ENCODE data around the gene TMUB2. TPM values are rescaled to one million over a fixed set of nuclear protein-coding genes. Genes with fewer than 3 reads are reported as not detected.

The TMUB2 gene
- total and polyA plus RNA-seq, 2 of the 13 experiments (the other 11 are each of a cell fraction or from before 2014, with no cell fraction given): 26.9 to 50.8 TPM

DNA sequence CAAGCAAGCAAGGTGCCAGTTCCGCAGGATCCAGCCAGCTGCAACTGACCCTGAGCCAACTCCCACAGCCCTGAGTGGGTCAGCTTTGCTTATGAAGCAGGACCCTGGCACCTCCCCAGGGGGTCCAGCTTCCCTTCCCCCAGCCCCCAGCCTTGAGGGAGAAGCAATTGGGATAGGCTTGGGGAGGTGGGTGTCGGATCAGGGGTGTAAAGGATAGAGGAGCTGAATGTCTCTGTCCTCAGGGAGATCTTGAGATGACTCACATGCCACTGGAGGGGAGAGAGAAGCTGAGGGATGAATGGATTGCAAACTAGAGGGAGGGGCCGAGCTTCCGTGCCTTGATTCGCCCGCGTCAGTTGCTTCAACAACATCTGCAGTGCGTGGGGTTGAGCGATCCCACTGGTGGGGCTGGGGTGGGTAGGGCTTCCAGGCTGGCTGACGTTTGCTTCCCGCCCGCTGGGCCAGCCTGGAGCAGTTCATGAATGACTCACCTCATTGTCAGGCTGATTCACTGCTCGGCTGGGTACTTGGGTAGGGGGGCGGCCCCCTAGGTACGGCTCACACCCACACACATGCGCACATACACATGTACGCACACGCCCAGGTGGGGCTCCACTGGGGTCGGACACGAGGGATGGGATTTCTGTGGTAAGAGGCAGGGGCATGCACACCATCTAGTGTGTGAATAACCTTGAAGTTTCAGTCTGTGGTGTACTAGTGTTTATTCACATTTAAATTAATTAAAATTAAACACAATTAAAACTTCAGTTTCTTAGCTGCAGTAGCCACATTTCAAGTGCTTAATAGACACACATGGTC, 48.7 kb upstream of the TMUB2 start (continued):
- no peak for TF ChIP-seq CBFB (CRISPR knock-in tag; IDR thresholded peaks at IDR 0.05)
- TF ChIP-seq, protein P1, sequence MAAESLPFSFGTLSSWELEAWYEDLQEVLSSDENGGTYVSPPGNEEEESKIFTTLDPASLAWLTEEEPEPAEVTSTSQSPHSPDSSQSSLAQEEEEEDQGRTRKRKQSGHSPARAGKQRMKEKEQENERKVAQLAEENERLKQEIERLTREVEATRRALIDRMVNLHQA (CRISPR knock-in tag; IDR thresholded peaks at IDR 0.05): no peak
- TF ChIP-seq GFI1 (CRISPR knock-in tag; IDR thresholded peaks at IDR 0.05; ENCODE audit: borderline replicate concordance): no peak
- TF ChIP-seq ZNF558 (CRISPR knock-in tag; IDR thresholded peaks at IDR 0.05; ENCODE audit: borderline replicate concordance): no peak
- no peak for TF ChIP-seq TP53 (CRISPR knock-in tag; conservative IDR thresholded peaks at IDR 0.05)
- TF ChIP-seq, protein P2, sequence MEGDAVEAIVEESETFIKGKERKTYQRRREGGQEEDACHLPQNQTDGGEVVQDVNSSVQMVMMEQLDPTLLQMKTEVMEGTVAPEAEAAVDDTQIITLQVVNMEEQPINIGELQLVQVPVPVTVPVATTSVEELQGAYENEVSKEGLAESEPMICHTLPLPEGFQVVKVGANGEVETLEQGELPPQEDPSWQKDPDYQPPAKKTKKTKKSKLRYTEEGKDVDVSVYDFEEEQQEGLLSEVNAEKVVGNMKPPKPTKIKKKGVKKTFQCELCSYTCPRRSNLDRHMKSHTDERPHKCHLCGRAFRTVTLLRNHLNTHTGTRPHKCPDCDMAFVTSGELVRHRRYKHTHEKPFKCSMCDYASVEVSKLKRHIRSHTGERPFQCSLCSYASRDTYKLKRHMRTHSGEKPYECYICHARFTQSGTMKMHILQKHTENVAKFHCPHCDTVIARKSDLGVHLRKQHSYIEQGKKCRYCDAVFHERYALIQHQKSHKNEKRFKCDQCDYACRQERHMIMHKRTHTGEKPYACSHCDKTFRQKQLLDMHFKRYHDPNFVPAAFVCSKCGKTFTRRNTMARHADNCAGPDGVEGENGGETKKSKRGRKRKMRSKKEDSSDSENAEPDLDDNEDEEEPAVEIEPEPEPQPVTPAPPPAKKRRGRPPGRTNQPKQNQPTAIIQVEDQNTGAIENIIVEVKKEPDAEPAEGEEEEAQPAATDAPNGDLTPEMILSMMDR (CRISPR knock-in tag; IDR thresholded peaks at IDR 0.05): no peak; the same call in 1 of the 2 replicates
- TF ChIP-seq, protein P3, sequence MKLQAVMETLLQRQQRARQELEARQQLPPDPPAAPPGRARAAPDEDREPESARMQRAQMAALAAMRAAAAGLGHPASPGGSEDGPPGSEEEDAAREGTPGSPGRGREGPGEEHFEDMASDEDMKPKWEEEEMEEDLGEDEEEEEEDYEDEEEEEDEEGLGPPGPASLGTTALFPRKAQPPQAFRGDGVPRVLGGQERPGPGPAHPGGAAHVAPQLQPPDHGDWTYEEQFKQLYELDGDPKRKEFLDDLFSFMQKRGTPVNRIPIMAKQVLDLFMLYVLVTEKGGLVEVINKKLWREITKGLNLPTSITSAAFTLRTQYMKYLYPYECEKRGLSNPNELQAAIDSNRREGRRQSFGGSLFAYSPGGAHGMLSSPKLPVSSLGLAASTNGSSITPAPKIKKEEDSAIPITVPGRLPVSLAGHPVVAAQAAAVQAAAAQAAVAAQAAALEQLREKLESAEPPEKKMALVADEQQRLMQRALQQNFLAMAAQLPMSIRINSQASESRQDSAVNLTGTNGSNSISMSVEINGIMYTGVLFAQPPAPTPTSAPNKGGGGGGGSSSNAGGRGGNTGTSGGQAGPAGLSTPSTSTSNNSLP (IDR thresholded peaks at IDR 0.05; ENCODE audit: low read depth, low read length): no peak; the same call in 1 of the 2 replicates
- TF ChIP-seq MZF1 (CRISPR knock-in tag; IDR thresholded peaks at IDR 0.05; ENCODE audit: borderline replicate concordance): no peak
- no peak for TF ChIP-seq SIX1 (CRISPR knock-in tag; IDR thresholded peaks at IDR 0.05; ENCODE audit: borderline replicate concordance)
- no peak for TF ChIP-seq ZFP1 (CRISPR knock-in tag; IDR thresholded peaks at IDR 0.05)
- TF ChIP-seq ZNF562 (CRISPR knock-in tag; IDR thresholded peaks at IDR 0.05; ENCODE audit: borderline replicate concordance): no peak
- TF ChIP-seq TBX2 (CRISPR knock-in tag; IDR thresholded peaks at IDR 0.05; ENCODE audit: borderline replicate concordance): peak; percentile 82
- TF ChIP-seq, protein P4, sequence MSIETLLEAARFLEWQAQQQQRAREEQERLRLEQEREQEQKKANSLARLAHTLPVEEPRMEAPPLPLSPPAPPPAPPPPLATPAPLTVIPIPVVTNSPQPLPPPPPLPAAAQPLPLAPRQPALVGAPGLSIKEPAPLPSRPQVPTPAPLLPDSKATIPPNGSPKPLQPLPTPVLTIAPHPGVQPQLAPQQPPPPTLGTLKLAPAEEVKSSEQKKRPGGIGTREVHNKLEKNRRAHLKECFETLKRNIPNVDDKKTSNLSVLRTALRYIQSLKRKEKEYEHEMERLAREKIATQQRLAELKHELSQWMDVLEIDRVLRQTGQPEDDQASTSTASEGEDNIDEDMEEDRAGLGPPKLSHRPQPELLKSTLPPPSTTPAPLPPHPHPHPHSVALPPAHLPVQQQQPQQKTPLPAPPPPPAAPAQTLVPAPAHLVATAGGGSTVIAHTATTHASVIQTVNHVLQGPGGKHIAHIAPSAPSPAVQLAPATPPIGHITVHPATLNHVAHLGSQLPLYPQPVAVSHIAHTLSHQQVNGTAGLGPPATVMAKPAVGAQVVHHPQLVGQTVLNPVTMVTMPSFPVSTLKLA (IDR thresholded peaks at IDR 0.05): peak; percentile 61
- peak; percentile 5; the same call in 1 of the 2 replicates for TF ChIP-seq SP4 (CRISPR knock-in tag; IDR thresholded peaks at IDR 0.05)
- 0 out of 2 replicates have a peak, but pooled peaks have one; percentile 37 for TF ChIP-seq ZNF891 (CRISPR knock-in tag; IDR thresholded peaks at IDR 0.05)
- peak; percentile 50; the same call in 1 of the 2 replicates for TF ChIP-seq ZNF563 (CRISPR knock-in tag; IDR thresholded peaks at IDR 0.05)
- TF ChIP-seq RFXAP (CRISPR knock-in tag; IDR thresholded peaks at IDR 0.05; ENCODE audit: borderline replicate concordance): peak; percentile 38; the same call in 1 of the 2 replicates
- TF ChIP-seq, protein P5, sequence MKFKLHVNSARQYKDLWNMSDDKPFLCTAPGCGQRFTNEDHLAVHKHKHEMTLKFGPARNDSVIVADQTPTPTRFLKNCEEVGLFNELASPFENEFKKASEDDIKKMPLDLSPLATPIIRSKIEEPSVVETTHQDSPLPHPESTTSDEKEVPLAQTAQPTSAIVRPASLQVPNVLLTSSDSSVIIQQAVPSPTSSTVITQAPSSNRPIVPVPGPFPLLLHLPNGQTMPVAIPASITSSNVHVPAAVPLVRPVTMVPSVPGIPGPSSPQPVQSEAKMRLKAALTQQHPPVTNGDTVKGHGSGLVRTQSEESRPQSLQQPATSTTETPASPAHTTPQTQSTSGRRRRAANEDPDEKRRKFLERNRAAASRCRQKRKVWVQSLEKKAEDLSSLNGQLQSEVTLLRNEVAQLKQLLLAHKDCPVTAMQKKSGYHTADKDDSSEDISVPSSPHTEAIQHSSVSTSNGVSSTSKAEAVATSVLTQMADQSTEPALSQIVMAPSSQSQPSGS (CRISPR knock-in tag; IDR thresholded peaks at IDR 0.05): no peak
- TF ChIP-seq, protein P6, sequence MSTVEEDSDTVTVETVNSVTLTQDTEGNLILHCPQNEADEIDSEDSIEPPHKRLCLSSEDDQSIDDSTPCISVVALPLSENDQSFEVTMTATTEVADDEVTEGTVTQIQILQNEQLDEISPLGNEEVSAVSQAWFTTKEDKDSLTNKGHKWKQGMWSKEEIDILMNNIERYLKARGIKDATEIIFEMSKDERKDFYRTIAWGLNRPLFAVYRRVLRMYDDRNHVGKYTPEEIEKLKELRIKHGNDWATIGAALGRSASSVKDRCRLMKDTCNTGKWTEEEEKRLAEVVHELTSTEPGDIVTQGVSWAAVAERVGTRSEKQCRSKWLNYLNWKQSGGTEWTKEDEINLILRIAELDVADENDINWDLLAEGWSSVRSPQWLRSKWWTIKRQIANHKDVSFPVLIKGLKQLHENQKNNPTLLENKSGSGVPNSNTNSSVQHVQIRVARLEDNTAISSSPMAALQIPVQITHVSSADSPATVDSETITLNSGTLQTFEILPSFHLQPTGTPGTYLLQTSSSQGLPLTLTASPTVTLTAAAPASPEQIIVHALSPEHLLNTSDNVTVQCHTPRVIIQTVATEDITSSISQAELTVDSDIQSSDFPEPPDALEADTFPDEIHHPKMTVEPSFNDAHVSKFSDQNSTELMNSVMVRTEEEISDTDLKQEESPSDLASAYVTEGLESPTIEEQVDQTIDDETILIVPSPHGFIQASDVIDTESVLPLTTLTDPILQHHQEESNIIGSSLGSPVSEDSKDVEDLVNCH (CRISPR knock-in tag; IDR thresholded peaks at IDR 0.05): no peak

All from HepG2 (cell line).